Neural cell (in vitro differentiated cells): ENCODE results near the gene PCBD2. TPM values are rescaled to one million over a fixed set of nuclear protein-coding genes. Genes with fewer than 3 reads are reported as not detected.
"Not testable (repeated sequence)": the region's sequence is repeated elsewhere in the genome, so short reads cannot be mapped to it uniquely, and the experiment has no call there.

Experiments
- H2AFZ ChIP-seq: fragments of 200-600, 300-800 bp; sonication (generic), shearing (Covaris generic); 2 replicates; pipeline ENCODE4 v1.6.0; 2014; ENCODE audit warnings: low read depth, mild to moderate bottlenecking, antibody characterized with exemption, low read length, moderate library complexity
- H3F3A ChIP-seq: fragments of 200-600 bp; shearing (Covaris generic); 2 replicates; pipeline ENCODE4 v1.6.1; 2016; ENCODE audit warnings: mild to moderate bottlenecking, moderate library complexity, mixed read lengths, antibody characterized with exemption, low read length; ENCODE audit not compliant: insufficient read depth, poor library complexity, severe bottlenecking
- H3K27ac ChIP-seq: fragments of 200-600, 300-800 bp; sonication (generic), shearing (Covaris generic); 2 replicates; pipeline ENCODE4 v1.5.1; 2014; ENCODE audit warnings: mild to moderate bottlenecking, low read length, moderate library complexity
- H3K27me3 ChIP-seq: fragments of 300-800, 200-600 bp; sonication (generic), shearing (Covaris generic); 2 replicates; pipeline ENCODE4 v1.6.0; 2014; ENCODE audit warnings: mild to moderate bottlenecking, low read depth, low read length, moderate library complexity; ENCODE audit not compliant: insufficient read depth
- H3K36me3 ChIP-seq: fragments of 300-800, 200-600 bp; sonication (generic), shearing (Covaris generic); 2 replicates; pipeline ENCODE4 v1.5.1; 2014; ENCODE audit warnings: mild to moderate bottlenecking, antibody characterized with exemption, low read length, moderate library complexity; ENCODE audit not compliant: insufficient read depth
- H3K4me2 ChIP-seq: fragments of 300-800, 200-600 bp; sonication (generic), shearing (Covaris generic); 2 replicates; pipeline ENCODE4 v1.6.0; 2014; ENCODE audit warnings: mild to moderate bottlenecking, low read length
- H3K4me3 ChIP-seq: fragments of 300-800, 200-600 bp; sonication (generic), shearing (Covaris generic); 2 replicates; pipeline ENCODE4 v1.5.1; 2014; ENCODE audit warnings: mild to moderate bottlenecking, low read length, moderate library complexity
- H3K79me2 ChIP-seq: fragments of 200-600 bp; shearing (Covaris generic); replicated peaks from 2 replicates; pipeline ENCODE4 v1.6.0; 2014; ENCODE audit warnings: mild to moderate bottlenecking, low read length, moderate library complexity; ENCODE audit not compliant: insufficient read depth
- H3K9ac ChIP-seq: fragments of 300-800, 200-600 bp; sonication (generic), shearing (Covaris generic); 2 replicates; pipeline ENCODE4 v1.6.1; 2016; ENCODE audit warnings: mild to moderate bottlenecking, low read length, mixed read lengths
- H3K9me2 ChIP-seq: fragments of 200-600 bp; shearing (Covaris generic); 2 replicates; pipeline ENCODE4 v1.6.1; 2016; ENCODE audit warnings: mild to moderate bottlenecking, low read length, mixed read lengths; ENCODE audit not compliant: insufficient read depth
- H3K9me3 ChIP-seq: fragments of 200-600, 300-800 bp; sonication (generic), shearing (Covaris generic); 2 replicates; pipeline ENCODE4 v1.6.1; 2016; ENCODE audit warnings: mild to moderate bottlenecking, mixed run types, low read length, moderate library complexity, mixed read lengths
- H4K20me1 ChIP-seq: fragments of 200-600 bp; shearing (Covaris generic); 2 replicates; pipeline ENCODE4 v1.6.1; 2016; ENCODE audit warnings: mild to moderate bottlenecking, mixed run types; ENCODE audit not compliant: insufficient read depth
- CTCF ChIP-seq: fragments of 450-650 bp; IDR thresholded peaks from 2 replicates; pipeline ENCODE4 v1.5.1; 2014; ENCODE audit warnings: antibody characterized with exemption, mild to moderate bottlenecking, moderate library complexity; ENCODE audit not compliant: poor library complexity, severe bottlenecking
- EP300 ChIP-seq: fragments of 450-650 bp; conservative IDR thresholded peaks from 2 replicates; pipeline ENCODE4 v1.6.1; 2014; ENCODE audit warnings: antibody characterized with exemption, mild to moderate bottlenecking, moderate library complexity; ENCODE audit not compliant: poor library complexity, severe bottlenecking
- EZH2 ChIP-seq: fragments of 200-600, 300-800 bp; shearing (Covaris generic), sonication (generic); IDR thresholded peaks from 2 replicates; pipeline ENCODE4 v1.6.1; 2014; ENCODE audit warnings: antibody characterized with exemption, low read length, borderline replicate concordance, mild to moderate bottlenecking; ENCODE audit not compliant: insufficient read depth, poor library complexity, severe bottlenecking
- MXI1 ChIP-seq: fragments of 450-650 bp; conservative IDR thresholded peaks from 2 replicates; pipeline ENCODE4 v1.6.1; 2014; ENCODE audit warnings: antibody characterized with exemption, mild to moderate bottlenecking; ENCODE audit not compliant: poor library complexity, severe bottlenecking
- POLR2AphosphoS5 ChIP-seq: IDR thresholded peaks from 2 replicates; pipeline ENCODE4 v1.6.1; 2012
- RAD21 ChIP-seq: fragments of 450-650 bp; conservative IDR thresholded peaks from 2 replicates; pipeline ENCODE4 v1.6.1; 2014; ENCODE audit warnings: antibody characterized with exemption, mild to moderate bottlenecking, moderate library complexity
- REST ChIP-seq: IDR thresholded peaks from 2 replicates; pipeline ENCODE4 v1.6.1; 2012; ENCODE audit warnings: borderline replicate concordance
- SMC3 ChIP-seq: fragments of 450-650 bp; conservative IDR thresholded peaks from 2 replicates; pipeline ENCODE4 v1.6.1; 2014; ENCODE audit warnings: antibody characterized with exemption, mild to moderate bottlenecking, moderate library complexity; ENCODE audit not compliant: poor library complexity
- TAF1 ChIP-seq: IDR thresholded peaks from 2 replicates; pipeline ENCODE4 v1.6.1; 2012; ENCODE audit warnings: low read depth
- polyA minus RNA-seq: library from RNA; depleted of rRNA, polyadenylated mRNA; stranded (reverse); fragments of >200 nt; gene quantifications from 2 replicates; pipeline ENCODE4 v1.2.3, GENCODE V29; 2014
- polyA plus RNA-seq: library from polyadenylated mRNA; depleted of rRNA; stranded (reverse); fragments of >200 nt; gene quantifications from 2 replicates; pipeline ENCODE4 v1.2.3, GENCODE V29; 2014

PCBD2 gene
- 4.7 and 6.0 TPM in 2 replicates for polyA plus RNA-seq
- 5.4 and 8.0 TPM in 2 replicates for polyA minus RNA-seq

GRCh38 chr5:134904610-134905245 is at the start of gene PCBD2:
Gene PCBD2 (plus strand): TSS chr5:134905131. CDS start chr5:134905140, 9 bp downstream.
- no peaks in the 10 kb centered on the region for H3K9me2 ChIP-seq
- peak within 1 kb of the TSS; percentile 63 for H3K4me2 ChIP-seq
- H4K20me1 ChIP-seq: no peaks in the 10 kb centered on the region
- peak within 1 kb of the TSS; percentile 56 for H3K27ac ChIP-seq
- H3K79me2 ChIP-seq: no peaks in the 10 kb centered on the region
- H3K9me3 ChIP-seq: no peaks in the 10 kb centered on the region
- no peak for TF ChIP-seq TAF1
- TF ChIP-seq SMC3: peak; percentile 69
- TF ChIP-seq RAD21: peak; percentile 63
- TF ChIP-seq POLR2AphosphoS5: peak; percentile 15
- peak; percentile 65 for TF ChIP-seq MXI1
- no peak for TF ChIP-seq EZH2
- peak; percentile 96 for TF ChIP-seq CTCF
- TF ChIP-seq EP300: peak; percentile 43
- no peak for TF ChIP-seq REST
- peak within 1 kb of the TSS; percentile 91 for H3K4me3 ChIP-seq
- H3K27me3 ChIP-seq: no peaks in the 10 kb centered on the region
- H2AFZ ChIP-seq: no peak within 1 kb of the TSS
- peaks cover 4% of the 10 kb centered on the region for H3F3A ChIP-seq
- peak within 1 kb of the TSS; percentile 67 for H3K9ac ChIP-seq
- H3K36me3 ChIP-seq: no peaks in the 10 kb centered on the region

- H3K4me3 ChIP-seq, H4K20me1 ChIP-seq, H2AFZ ChIP-seq, H3K4me2 ChIP-seq, H3K27me3 ChIP-seq, H3K36me3 ChIP-seq, H3F3A ChIP-seq, H3K9ac ChIP-seq, H3K79me2 ChIP-seq, H3K9me3 ChIP-seq, H3K27ac ChIP-seq, H3K9me2 ChIP-seq: not testable (repeated sequence)
These were observed 48.5 kb upstream of the PCBD2 start for GRCh38 chr5:134856465-134856864.

GRCh38 chr5:134857401-134857800 is 47.5 kb upstream of the PCBD2 start:
- no peaks in the 10 kb centered on the region for H4K20me1 ChIP-seq
- no peak overlapping the region for H3K4me3 ChIP-seq
- H3K27ac ChIP-seq: no peak overlapping the region
- H3F3A ChIP-seq: no peaks in the 10 kb centered on the region
- no peaks in the 10 kb centered on the region for H3K9me2 ChIP-seq
- H3K4me2 ChIP-seq: no peak overlapping the region
- H2AFZ ChIP-seq: no peak overlapping the region
- no peaks in the 10 kb centered on the region for H3K36me3 ChIP-seq
- peaks cover 5% of the 10 kb centered on the region for H3K79me2 ChIP-seq
- H3K9me3 ChIP-seq: no peaks in the 10 kb centered on the region
- no peak for TF ChIP-seq MXI1
- no peak for TF ChIP-seq POLR2AphosphoS5
- TF ChIP-seq TAF1: no peak
- no peak for TF ChIP-seq RAD21
- no peak for TF ChIP-seq SMC3
- TF ChIP-seq REST: no peak
- TF ChIP-seq CTCF: no peak
- TF ChIP-seq EZH2: no peak
- no peak for TF ChIP-seq EP300
- no peak overlapping the region for H3K9ac ChIP-seq
- H3K27me3 ChIP-seq: no peaks in the 10 kb centered on the region
